Hematopoietic multipotent progenitor cell (in vitro differentiated cells): ENCODE data around the gene SYNE2. TPM values are rescaled to one million over a fixed set of nuclear protein-coding genes. Genes with fewer than 3 reads are reported as not detected.

Source experiments
- DNase-seq, 3 donors: peaks; one replicate each; pipeline ENCODE4 v3.0.0-alpha.2; 2011 to 2015; ENCODE audit warnings: low read depth in 2 of 3, low spot score in 2 of 3
- total RNA-seq: library from RNA; depleted of rRNA; stranded (reverse); fragments of >200 nt; gene quantifications from one replicate; pipeline ENCODE4 v1.2.3, GENCODE V29; 2012

The SYNE2 gene
- total RNA-seq, 1 donor: 1.1 TPM

GRCh38 chr14:64184103-64184729 is 331.4 kb downstream of the SYNE2 start:
- no peak for DNase-seq

- no peak for DNase-seq
These were observed 332.4 kb downstream of the SYNE2 start for GRCh38 chr14:64185184-64185583.

- DNase-seq: no peak
These were observed 333.7 kb downstream of the SYNE2 start for GRCh38 chr14:64186231-64187129.

- no peak for DNase-seq
These were observed 334.5 kb downstream of the SYNE2 start for GRCh38 chr14:64187331-64187730.

- no peak for DNase-seq
These were observed 338.2 kb downstream of the SYNE2 start for GRCh38 chr14:64190974-64191502.

- peak in 1 of 3 donors; percentile 21 for DNase-seq
These were observed 339.0 kb downstream of the SYNE2 start for GRCh38 chr14:64191756-64192155.

- no peak for DNase-seq
These were observed 341.0 kb downstream of the SYNE2 start for GRCh38 chr14:64193821-64194220.

- DNase-seq: no peak
These were observed 341.6 kb downstream of the SYNE2 start for GRCh38 chr14:64194404-64194803.

GRCh38 chr14:64195199-64195598 is 342.4 kb downstream of the SYNE2 start:
- DNase-seq: no peak

- no peak for DNase-seq
These were observed 343.3 kb downstream of the SYNE2 start for GRCh38 chr14:64196056-64196455.

GRCh38 chr14:64196814-64197411 is 344.1 kb downstream of the SYNE2 start:
- DNase-seq: peak in 2 of 3 donors; percentile 29 to 35

GRCh38 chr14:64197996-64198395 is 345.2 kb downstream of the SYNE2 start:
- no peak for DNase-seq

- DNase-seq: no peak
These were observed 345.7 kb downstream of the SYNE2 start for GRCh38 chr14:64198486-64198885.

- no peak for DNase-seq
These were observed 347.4 kb downstream of the SYNE2 start for GRCh38 chr14:64200170-64200569.

GRCh38 chr14:64201296-64201695 is 348.5 kb downstream of the SYNE2 start:
- no peak for DNase-seq

GRCh38 chr14:64201921-64202545 is 349.2 kb downstream of the SYNE2 start:
- no peak for DNase-seq

- no peak for DNase-seq
These were observed 349.9 kb downstream of the SYNE2 start for GRCh38 chr14:64202716-64203115.

GRCh38 chr14:64203366-64204006 is 350.7 kb downstream of the SYNE2 start:
- DNase-seq: no peak

GRCh38 chr14:64208261-64208660 is 355.5 kb downstream of the SYNE2 start:
- no peak for DNase-seq

- no peak for DNase-seq
These were observed 356.2 kb downstream of the SYNE2 start for GRCh38 chr14:64208981-64209380.
